Keratinocyte (primary cell): ENCODE results near the gene ALOXE3. TPM values are rescaled to one million over a fixed set of nuclear protein-coding genes. Genes with fewer than 3 reads are reported as not detected.

ENCODE experiments used
- DNase-seq: peaks from one replicate; pipeline ENCODE4 v3.0.0-alpha.2; 2011; ENCODE audit warnings: low read depth, missing footprints, low spot score
- FAIRE-seq: peaks from 2 replicates; lab custom pipeline; 2011; peaks lifted over from hg19 to GRCh38; lab: Jason Lieb, UNC
- H2AFZ ChIP-seq: 2 replicates; pipeline ENCODE4 v1.6.0; 2012; ENCODE audit warnings: low read length, control low read depth, inconsistent platforms; ENCODE audit not compliant: control insufficient read depth
- H3K27ac ChIP-seq: 2 replicates; pipeline ENCODE4 v1.5.1; 2011; ENCODE audit warnings: low read length; ENCODE audit not compliant: control insufficient read depth, insufficient read depth
- H3K27me3 ChIP-seq: 3 replicates; pipeline ENCODE4 v1.6.0; 2011; ENCODE audit warnings: low read length; ENCODE audit not compliant: control insufficient read depth, insufficient read depth; ENCODE audit errors: extremely low read depth
- H3K36me3 ChIP-seq, 2 experiments: 2 replicates in 1 of 2; 3 replicates in 1 of 2; pipeline ENCODE4 v1.5.1; 2011; ENCODE audit warnings: low read length in 2 of 2, mild to moderate bottlenecking in 1 of 2; ENCODE audit not compliant: control insufficient read depth in 2 of 2, insufficient read depth in 2 of 2; ENCODE audit errors: extremely low read depth in 1 of 2
- H3K4me1 ChIP-seq: 3 replicates; pipeline ENCODE4 v1.5.1; 2011; ENCODE audit warnings: low read length; ENCODE audit not compliant: control insufficient read depth, insufficient read depth; ENCODE audit errors: extremely low read depth
- H3K4me2 ChIP-seq: 3 replicates; pipeline ENCODE4 v1.6.0; 2011; ENCODE audit warnings: low read depth, low read length; ENCODE audit not compliant: control insufficient read depth, insufficient read depth; ENCODE audit errors: extremely low read depth
- H3K4me3 ChIP-seq, 3 experiments: fragments of 200-600 bp in 1 of 3; sonication (generic) in 1 of 3; 2 replicates in 2 of 3; 3 replicates in 1 of 3; pipeline ENCODE4 v1.5.1; 2011 to 2016; ENCODE audit warnings: low read length in 3 of 3, mild to moderate bottlenecking in 3 of 3, control low read depth in 2 of 3, inconsistent platforms in 1 of 3, low read depth in 1 of 3, mixed read lengths in 1 of 3, mixed run types in 1 of 3, moderate library complexity in 1 of 3; ENCODE audit not compliant: control insufficient read depth in 2 of 3, insufficient read depth in 2 of 3; ENCODE audit errors: extremely low read depth in 1 of 3
- H3K79me2 ChIP-seq: 2 replicates; pipeline ENCODE4 v1.6.0; 2012; ENCODE audit warnings: low read length; ENCODE audit not compliant: control insufficient read depth, insufficient read depth
- H3K9ac ChIP-seq: 3 replicates; pipeline ENCODE4 v1.6.0; 2011; ENCODE audit warnings: low read length; ENCODE audit not compliant: control insufficient read depth, insufficient read depth; ENCODE audit errors: extremely low read depth
- H3K9me1 ChIP-seq: 3 replicates; pipeline ENCODE4 v1.6.0; 2011; ENCODE audit warnings: low read length; ENCODE audit not compliant: control insufficient read depth, insufficient read depth; ENCODE audit errors: extremely low read depth
- H3K9me3 ChIP-seq: 2 replicates; pipeline ENCODE4 v1.5.1; 2012; ENCODE audit warnings: low read depth, low read length; ENCODE audit not compliant: control insufficient read depth
- H4K20me1 ChIP-seq: 3 replicates; pipeline ENCODE4 v1.6.0; 2011; ENCODE audit warnings: low read length; ENCODE audit not compliant: control insufficient read depth, insufficient read depth; ENCODE audit errors: extremely low read depth
- EZH2 ChIP-seq: IDR thresholded peaks from one replicate; pipeline ENCODE4 v1.6.1; 2012; ENCODE audit warnings: inconsistent platforms, mild to moderate bottlenecking, low read length, moderate library complexity
- dilution Hi-C: fragments of 300-500 bp; cut with MboI; formaldehyde crosslinking; loops from one replicate; pipeline ENCODE4 v1.7.0; 2020; ENCODE audit warnings: low sequenced_read_pairs; ENCODE audit not compliant: extremely low pct_ligation_motif_present
- polyA plus RNA-seq, 5 experiments: library from polyadenylated mRNA; depleted of rRNA in 3 of 5; stranded (reverse) in 3 of 5; stranded (forward) in 1 of 5; unstranded in 1 of 5; fragments of >200 nt; gene quantifications; 1 replicate in 1 of 5; 2 replicates in 3 of 5; 3 replicates in 1 of 5; pipeline versions ENCODE4 v1.2.1 to v1.2.3, GENCODE V29; 2011 to 2012; ENCODE audit warnings: missing spikeins in 2 of 5, low read depth in 1 of 5, low replicate concordance in 1 of 5
- TF ChIP-seq, protein P1 (sequence below), 3 experiments: IDR thresholded peaks in 1 of 3; conservative IDR thresholded peaks in 1 of 3; optimal IDR thresholded peaks in 1 of 3; 2 replicates in 2 of 3; 3 replicates in 1 of 3; pipeline versions ENCODE3 to v1.5.1; 2011; ENCODE audit warnings: low read length in 3 of 3, mild to moderate bottlenecking in 3 of 3, moderate library complexity in 2 of 3, control low read depth in 1 of 3, inconsistent platforms in 1 of 3; ENCODE audit not compliant: insufficient read depth in 2 of 3; ENCODE audit errors: extremely low read depth in 1 of 3

Gene ALOXE3
- polyA plus RNA-seq, 1 donor (not counting 4 experiments of a cell fraction or from before 2014, with no cell fraction given), result 2.7 TPM

DNA sequence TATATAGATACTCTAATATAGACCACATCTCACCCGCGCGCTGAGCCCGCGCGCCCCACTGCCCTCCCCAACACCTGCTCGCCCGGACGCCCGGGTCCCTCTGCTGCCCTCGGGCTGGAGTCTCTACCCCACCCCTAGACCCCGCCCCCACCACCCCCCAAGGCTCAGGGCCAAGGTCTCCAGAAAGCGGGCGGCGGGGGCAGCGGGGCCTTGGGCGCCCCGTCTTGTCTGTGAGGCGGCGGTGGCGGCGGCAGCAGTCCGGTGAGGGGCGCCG, 3.0 kb upstream of the ALOXE3 start:
- Histone ChIP-seq H3K27ac (no peak overlapping the region), H3K36me3 (no peaks in the 10 kb centered on the region), H3K9ac (peak overlapping the region; percentile 54), H2AFZ (no peak overlapping the region), H3K9me1 (peaks cover 3% of the 10 kb centered on the region), H3K4me2 (peak overlapping the region; percentile 98), H4K20me1 (peaks cover 4% of the 10 kb centered on the region), H3K9me3 (no peaks in the 10 kb centered on the region), H3K4me1 (peaks cover 50% of the 10 kb centered on the region), H3K79me2 (no peaks in the 10 kb centered on the region), H3K27me3 (peaks cover 26% of the 10 kb centered on the region), H3K4me3 (peak overlapping the region; percentile 49 to 89 (median 81))
- DNase-seq (no peak), FAIRE-seq (no peak)
- dilution Hi-C loops, result no loop called here
- TF ChIP-seq, protein P1, sequence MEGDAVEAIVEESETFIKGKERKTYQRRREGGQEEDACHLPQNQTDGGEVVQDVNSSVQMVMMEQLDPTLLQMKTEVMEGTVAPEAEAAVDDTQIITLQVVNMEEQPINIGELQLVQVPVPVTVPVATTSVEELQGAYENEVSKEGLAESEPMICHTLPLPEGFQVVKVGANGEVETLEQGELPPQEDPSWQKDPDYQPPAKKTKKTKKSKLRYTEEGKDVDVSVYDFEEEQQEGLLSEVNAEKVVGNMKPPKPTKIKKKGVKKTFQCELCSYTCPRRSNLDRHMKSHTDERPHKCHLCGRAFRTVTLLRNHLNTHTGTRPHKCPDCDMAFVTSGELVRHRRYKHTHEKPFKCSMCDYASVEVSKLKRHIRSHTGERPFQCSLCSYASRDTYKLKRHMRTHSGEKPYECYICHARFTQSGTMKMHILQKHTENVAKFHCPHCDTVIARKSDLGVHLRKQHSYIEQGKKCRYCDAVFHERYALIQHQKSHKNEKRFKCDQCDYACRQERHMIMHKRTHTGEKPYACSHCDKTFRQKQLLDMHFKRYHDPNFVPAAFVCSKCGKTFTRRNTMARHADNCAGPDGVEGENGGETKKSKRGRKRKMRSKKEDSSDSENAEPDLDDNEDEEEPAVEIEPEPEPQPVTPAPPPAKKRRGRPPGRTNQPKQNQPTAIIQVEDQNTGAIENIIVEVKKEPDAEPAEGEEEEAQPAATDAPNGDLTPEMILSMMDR (optimal IDR thresholded peaks at IDR 0.05 in 1 of 3, IDR thresholded peaks at IDR 0.05 in 1 of 3, conservative IDR thresholded peaks at IDR 0.05 in 1 of 3; ENCODE audit: extremely low read depth in 1 of 3, insufficient read depth in 2 of 3, low read length in 3 of 3), result no peak

DNA sequence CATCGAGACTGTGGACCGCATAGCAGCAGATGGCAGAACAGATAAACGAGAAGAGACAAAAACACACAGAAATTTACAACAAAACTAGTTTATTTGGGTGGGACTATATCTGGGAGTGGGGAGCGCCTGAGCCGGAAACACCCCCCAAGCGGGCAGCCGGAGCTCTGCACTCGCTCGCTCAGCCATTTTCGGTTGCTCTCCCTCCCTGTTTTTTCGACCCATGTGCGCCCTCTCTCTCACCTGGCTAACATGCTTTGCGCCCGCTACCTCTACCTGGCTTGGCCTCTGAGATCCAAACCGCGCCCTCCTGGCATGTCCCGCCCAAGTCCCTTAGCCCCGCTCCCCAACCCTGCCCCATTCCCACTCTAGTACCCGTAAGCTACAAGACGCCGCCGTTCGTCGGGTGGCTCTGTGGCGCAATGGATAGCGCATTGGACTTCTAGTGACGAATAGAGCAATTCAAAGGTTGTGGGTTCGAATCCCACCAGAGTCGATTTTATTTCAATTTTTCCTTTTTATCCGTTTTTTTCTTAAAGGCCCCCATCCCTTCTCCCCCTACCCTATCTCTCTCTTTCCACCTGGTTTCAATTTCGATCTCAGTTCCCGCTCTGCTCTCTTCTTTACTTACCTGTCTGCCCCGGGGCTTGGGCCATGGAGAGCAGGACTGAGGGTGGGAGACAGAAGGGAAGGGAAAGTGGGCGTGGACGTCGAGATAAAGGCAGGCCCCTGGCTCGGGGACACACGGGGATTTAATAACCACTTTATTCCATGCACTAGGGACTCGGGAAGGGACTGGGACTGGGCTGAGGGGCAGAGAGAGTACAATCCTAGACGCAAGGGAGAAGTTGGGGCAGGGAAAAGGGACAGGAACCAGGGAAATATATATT, 2.4 kb upstream of the ALOXE3 start:
- Histone ChIP-seq H2AFZ (peak overlapping the region; percentile 93), H3K4me2 (peak overlapping the region; percentile 98), H4K20me1 (peaks cover 4% of the 10 kb centered on the region), H3K9me1 (peaks cover 3% of the 10 kb centered on the region), H3K4me3 (peak overlapping the region; percentile 54 to 89 (median 81)), H3K27ac (peak overlapping the region; percentile 86), H3K9ac (peak overlapping the region; percentile 88), H3K4me1 (peaks cover 50% of the 10 kb centered on the region), H3K36me3 (no peaks in the 10 kb centered on the region), H3K9me3 (no peaks in the 10 kb centered on the region), H3K27me3 (peaks cover 26% of the 10 kb centered on the region), H3K79me2 (no peaks in the 10 kb centered on the region)
- no peak for TF ChIP-seq EZH2
- TF ChIP-seq, protein P1 (optimal IDR thresholded peaks at IDR 0.05 in 1 of 3, IDR thresholded peaks at IDR 0.05 in 1 of 3, conservative IDR thresholded peaks at IDR 0.05 in 1 of 3; ENCODE audit: extremely low read depth in 1 of 3, insufficient read depth in 2 of 3, low read length in 3 of 3), result peak; percentile 32 to 64 (median 55)
- FAIRE-seq (peak; percentile 26), DNase-seq (peak; percentile 92)
- dilution Hi-C loops, result no loop called here
